H9 (cell line): ENCODE results near the gene FBXO22. TPM values are rescaled to one million over a fixed set of nuclear protein-coding genes. Genes with fewer than 3 reads are reported as not detected.

Source experiments
- DNase-seq: peaks from one replicate; pipeline ENCODE4 v3.0.0-alpha.2; 2017
- H2AFZ ChIP-seq: one replicate; pipeline ENCODE4 v1.6.1; 2013; ENCODE audit warnings: mild to moderate bottlenecking, low read length, control low read depth, moderate library complexity
- H2AK5ac ChIP-seq: 2 replicates; pipeline ENCODE4 v1.6.1; 2013; ENCODE audit warnings: low read length, control low read depth, mixed read lengths; ENCODE audit not compliant: insufficient read length
- H2BK120ac ChIP-seq: one replicate; pipeline ENCODE4 v1.6.1; 2013; ENCODE audit warnings: low read depth, mild to moderate bottlenecking, low read length, control low read depth, inconsistent platforms; ENCODE audit not compliant: poor library complexity, severe bottlenecking
- H2BK12ac ChIP-seq: 2 replicates; pipeline ENCODE4 v1.6.1; 2013; ENCODE audit warnings: low read length, control low read depth, mixed read lengths, low read depth; ENCODE audit not compliant: insufficient read length
- H2BK15ac ChIP-seq: 2 replicates; pipeline ENCODE4 v1.6.1; 2013; ENCODE audit warnings: low read depth, low read length, control low read depth
- H2BK20ac ChIP-seq: one replicate; pipeline ENCODE4 v1.6.1; 2013; ENCODE audit warnings: low read depth, mild to moderate bottlenecking, low read length, control low read depth, inconsistent platforms; ENCODE audit not compliant: poor library complexity, severe bottlenecking
- H2BK5ac ChIP-seq: 2 replicates; pipeline ENCODE4 v1.6.1; 2013; ENCODE audit warnings: low read length, control low read depth, mixed read lengths; ENCODE audit not compliant: insufficient read length
- H3K14ac ChIP-seq: 2 replicates; pipeline ENCODE4 v1.6.1; 2013; ENCODE audit warnings: low read length, control low read depth; ENCODE audit not compliant: insufficient read depth
- H3K18ac ChIP-seq: 2 replicates; pipeline ENCODE4 v1.6.1; 2013; ENCODE audit warnings: low read depth, mild to moderate bottlenecking, mixed read lengths, low read length, control low read depth; ENCODE audit not compliant: insufficient read length
- H3K23ac ChIP-seq: 2 replicates; pipeline ENCODE4 v1.6.1; 2013; ENCODE audit warnings: low read length, control low read depth, mixed read lengths, low read depth; ENCODE audit not compliant: insufficient read length
- H3K23me2 ChIP-seq: 2 replicates; pipeline ENCODE4 v1.6.1; 2013; ENCODE audit warnings: low read depth, mild to moderate bottlenecking, mixed read lengths, low read length, control low read depth; ENCODE audit not compliant: insufficient read length, poor library complexity, severe bottlenecking
- H3K27ac ChIP-seq: 2 replicates; pipeline ENCODE4 v1.5.1; 2013; ENCODE audit warnings: low read length, control low read depth, mixed read lengths, low read depth; ENCODE audit not compliant: insufficient read length
- H3K27me3 ChIP-seq: 2 replicates; pipeline ENCODE4 v1.6.1; 2013; ENCODE audit warnings: low read length, control low read depth, inconsistent platforms; ENCODE audit not compliant: insufficient read depth
- H3K4ac ChIP-seq: 2 replicates; pipeline ENCODE4 v1.6.1; 2013; ENCODE audit warnings: low read depth, mild to moderate bottlenecking, control low read depth, inconsistent platforms, low read length, moderate library complexity
- H3K4me1 ChIP-seq: 2 replicates; pipeline ENCODE4 v1.6.1; 2013; ENCODE audit warnings: low read length, control low read depth, inconsistent platforms; ENCODE audit not compliant: insufficient read depth
- H3K4me2 ChIP-seq: 2 replicates; pipeline ENCODE4 v1.6.1; 2013; ENCODE audit warnings: low read length, control low read depth, mixed read lengths; ENCODE audit not compliant: insufficient read length, insufficient read depth
- H3K56ac ChIP-seq: 2 replicates; pipeline ENCODE4 v1.6.1; 2013; ENCODE audit warnings: low read depth, mild to moderate bottlenecking, mixed read lengths, low read length, control low read depth; ENCODE audit not compliant: insufficient read length
- H3K79me1 ChIP-seq: 2 replicates; pipeline ENCODE4 v1.6.1; 2013; ENCODE audit warnings: low read depth, mild to moderate bottlenecking, moderate library complexity, low read length, control low read depth, inconsistent platforms; ENCODE audit not compliant: insufficient read depth, poor library complexity, severe bottlenecking
- H3K79me2 ChIP-seq: 2 replicates; pipeline ENCODE4 v1.6.1; 2013; ENCODE audit warnings: low read length, control low read depth, inconsistent platforms; ENCODE audit not compliant: insufficient read depth
- H3K9ac ChIP-seq: 2 replicates; pipeline ENCODE4 v1.6.1; 2013; ENCODE audit warnings: low read length, control low read depth, mixed read lengths; ENCODE audit not compliant: insufficient read length; ENCODE audit errors: extremely low read depth
- H3K9me3 ChIP-seq: one replicate; pipeline ENCODE4 v1.6.1; 2013; ENCODE audit warnings: low read depth, low read length, inconsistent platforms; ENCODE audit not compliant: control insufficient read depth
- H3T11ph ChIP-seq: one replicate; pipeline ENCODE4 v1.6.1; 2013; ENCODE audit warnings: mild to moderate bottlenecking, low read length, control low read depth, inconsistent platforms
- H4K20me1 ChIP-seq: one replicate; pipeline ENCODE4 v1.6.1; 2013; ENCODE audit not compliant: control insufficient read depth, insufficient read length, insufficient read depth
- H4K5ac ChIP-seq: 2 replicates; pipeline ENCODE4 v1.6.1; 2013; ENCODE audit warnings: low read depth, mild to moderate bottlenecking, mixed read lengths, low read length, control low read depth; ENCODE audit not compliant: insufficient read length
- H4K8ac ChIP-seq: replicated peaks from 2 replicates; pipeline ENCODE4 v1.6.1; 2013; ENCODE audit warnings: low read length, control low read depth, mixed read lengths, low read depth; ENCODE audit not compliant: insufficient read length
- H4K91ac ChIP-seq: 2 replicates; pipeline ENCODE4 v1.6.1; 2013; ENCODE audit warnings: low read depth, mild to moderate bottlenecking, moderate library complexity, mixed read lengths, low read length, control low read depth; ENCODE audit not compliant: insufficient read length
- H3K27ac Mint-ChIP-seq, 3 experiments: 2 replicates in 2 of 3; 3 replicates in 1 of 3; pipeline ENCODE4 v1.8.0; 2020 to 2021; ENCODE audit warnings: mixed read lengths in 3 of 3, mild to moderate bottlenecking in 1 of 3, moderate library complexity in 1 of 3
- H3K27me3 Mint-ChIP-seq: 2 replicates; pipeline ENCODE4 v1.8.0; 2021; ENCODE audit warnings: low read depth, mild to moderate bottlenecking, moderate library complexity, mixed read lengths
- H3K36me3 Mint-ChIP-seq, 3 experiments: 2 replicates in 2 of 3; 3 replicates in 1 of 3; pipeline ENCODE4 v1.8.0; 2020 to 2021; ENCODE audit warnings: low read depth in 3 of 3, mixed read lengths in 3 of 3; ENCODE audit not compliant: insufficient read depth in 1 of 3
- H3K4me1 Mint-ChIP-seq, 2 experiments: 2 replicates each; pipeline ENCODE4 v1.8.0; 2020; ENCODE audit warnings: mixed read lengths in 2 of 2
- H3K4me3 Mint-ChIP-seq, 2 experiments: 2 replicates in 1 of 2; 3 replicates in 1 of 2; pipeline ENCODE4 v1.8.0; 2020 to 2021; ENCODE audit warnings: mild to moderate bottlenecking in 2 of 2, mixed read lengths in 2 of 2, moderate library complexity in 1 of 2
- H3K9me3 Mint-ChIP-seq, 2 experiments: 2 replicates in 1 of 2; 3 replicates in 1 of 2; pipeline ENCODE4 v1.8.0; 2020; ENCODE audit warnings: mild to moderate bottlenecking in 2 of 2, mixed read lengths in 2 of 2, moderate library complexity in 1 of 2
- CTCF ChIP-seq: fragments of 200-600 bp; sonication (generic); conservative IDR thresholded peaks from 3 replicates; pipeline ENCODE4 v1.8.0; 2021; ENCODE audit warnings: antibody characterized with exemption, mild to moderate bottlenecking
- WGBS: extraction: QIAGEN DNeasy Blood & Tissue Kit; methylation state at CpG from one replicate; pipeline ENCODE4 v1.1.7; 2013; ENCODE audit warnings: missing lambda C conversion rate, low lambda C conversion rate, mixed read lengths; ENCODE audit not compliant: insufficient read length; ENCODE audit errors: extremely low coverage; 5-methylcytosine and 5-hydroxymethylcytosine counted together
- total RNA-seq: library from RNA; stranded (reverse); gene quantifications from 2 replicates; pipeline ENCODE4 v1.2.1, GENCODE V29; 2021

Gene FBXO22
- total RNA-seq, 1 experiment from 2014 or later = 59.9 TPM

GRCh38 chr15:75930866-75931265 lies 27.2 kb downstream of the FBXO22 start:
- no CpG with 5 or more reads among the region's 2 CpGs for WGBS

More at GRCh38 chr15:75930866-75931265, 27.2 kb downstream of the FBXO22 start:
- H3K79me2 ChIP-seq = 0 out of 2 replicates have a peak, but pooled peaks cover 1% of the 10 kb centered on the region
- H3K18ac ChIP-seq = no peak overlapping the region
- no peak overlapping the region for H4K5ac ChIP-seq
- no peak overlapping the region for H2BK120ac ChIP-seq
- no peak overlapping the region for H2BK12ac ChIP-seq
- H3K79me1 ChIP-seq = no peaks in the 10 kb centered on the region
- Mint-ChIP-seq H3K9me3 (no peaks in the 10 kb centered on the region), H3K4me1 (peaks cover 22% of the 10 kb centered on the region in 2 experiments), H3K36me3 (peaks cover 15 to 55% (median 46%) of the 10 kb centered on the region in 3 experiments; a peak in 6 of 7 replicates), H3K27me3 (no peaks in the 10 kb centered on the region), H3K4me3 (no peak overlapping the region), H3K27ac (no peak overlapping the region)
- no peak overlapping the region for H3K23ac ChIP-seq
- H3K27ac ChIP-seq = no peak overlapping the region
- no peak overlapping the region for H3K56ac ChIP-seq
- no peak overlapping the region for H2BK15ac ChIP-seq
- H3K4me1 ChIP-seq = peaks cover 8% of the 10 kb centered on the region
- no peak overlapping the region for H2AK5ac ChIP-seq
- H3T11ph ChIP-seq = no peak overlapping the region
- H3K9me3 ChIP-seq = no peaks in the 10 kb centered on the region
- no peak for DNase-seq
- H4K91ac ChIP-seq = no peak overlapping the region
- H3K27me3 ChIP-seq = no peaks in the 10 kb centered on the region
- no peak overlapping the region for H3K14ac ChIP-seq
- no peak overlapping the region for H3K9ac ChIP-seq
- H2AFZ ChIP-seq = no peak overlapping the region
- no peak overlapping the region for H3K4me2 ChIP-seq
- no peak overlapping the region for H4K8ac ChIP-seq
- H3K4ac ChIP-seq = no peak overlapping the region
- H4K20me1 ChIP-seq = no peaks in the 10 kb centered on the region
- H2BK5ac ChIP-seq = no peak overlapping the region
- no peaks in the 10 kb centered on the region for H3K23me2 ChIP-seq
- no peak overlapping the region for H2BK20ac ChIP-seq
- no peak for TF ChIP-seq CTCF
